Fibroblast of mammary gland (primary cell): ENCODE measurements around the gene KCNK5.

Experiments used
- DNase-seq: peaks from one replicate; pipeline ENCODE4 v3.0.0-alpha.2; 2010; ENCODE audit warnings: low read depth
- H3K4me3 ChIP-seq: 2 replicates; pipeline ENCODE4 v1.5.1; 2011; ENCODE audit warnings: low read depth, mild to moderate bottlenecking, low read length, moderate library complexity; ENCODE audit not compliant: control insufficient read depth
- TF ChIP-seq, protein P1 (sequence below): conservative IDR thresholded peaks from 2 replicates; pipeline ENCODE4 v1.5.1; 2011; ENCODE audit warnings: low read depth, low read length, inconsistent platforms; ENCODE audit not compliant: control insufficient read depth, insufficient read depth

KCNK5 gene

DNA sequence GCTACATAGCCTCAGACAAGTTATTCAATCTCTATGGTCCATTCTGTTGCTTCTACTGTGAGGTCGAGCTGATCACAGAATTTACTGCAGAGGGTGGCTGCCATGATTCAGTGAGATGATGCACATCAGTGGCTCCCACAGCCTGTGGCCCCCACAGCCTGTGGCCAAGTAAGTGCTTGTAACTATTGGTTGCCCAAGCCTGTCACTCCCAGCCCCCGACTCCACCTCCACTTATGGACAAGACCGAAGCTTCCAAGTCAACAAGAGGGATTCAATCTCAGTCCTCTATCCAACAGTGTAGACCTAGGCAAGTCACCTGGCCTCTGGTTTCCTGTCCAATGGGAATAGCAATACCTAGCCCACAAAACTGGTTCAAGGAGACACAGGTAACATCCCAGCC lies 8.2 kb downstream of the KCNK5 start:
- TF ChIP-seq, protein P1, sequence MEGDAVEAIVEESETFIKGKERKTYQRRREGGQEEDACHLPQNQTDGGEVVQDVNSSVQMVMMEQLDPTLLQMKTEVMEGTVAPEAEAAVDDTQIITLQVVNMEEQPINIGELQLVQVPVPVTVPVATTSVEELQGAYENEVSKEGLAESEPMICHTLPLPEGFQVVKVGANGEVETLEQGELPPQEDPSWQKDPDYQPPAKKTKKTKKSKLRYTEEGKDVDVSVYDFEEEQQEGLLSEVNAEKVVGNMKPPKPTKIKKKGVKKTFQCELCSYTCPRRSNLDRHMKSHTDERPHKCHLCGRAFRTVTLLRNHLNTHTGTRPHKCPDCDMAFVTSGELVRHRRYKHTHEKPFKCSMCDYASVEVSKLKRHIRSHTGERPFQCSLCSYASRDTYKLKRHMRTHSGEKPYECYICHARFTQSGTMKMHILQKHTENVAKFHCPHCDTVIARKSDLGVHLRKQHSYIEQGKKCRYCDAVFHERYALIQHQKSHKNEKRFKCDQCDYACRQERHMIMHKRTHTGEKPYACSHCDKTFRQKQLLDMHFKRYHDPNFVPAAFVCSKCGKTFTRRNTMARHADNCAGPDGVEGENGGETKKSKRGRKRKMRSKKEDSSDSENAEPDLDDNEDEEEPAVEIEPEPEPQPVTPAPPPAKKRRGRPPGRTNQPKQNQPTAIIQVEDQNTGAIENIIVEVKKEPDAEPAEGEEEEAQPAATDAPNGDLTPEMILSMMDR, result no peak
- no peak for DNase-seq
- no peak overlapping the region for H3K4me3 ChIP-seq

DNA sequence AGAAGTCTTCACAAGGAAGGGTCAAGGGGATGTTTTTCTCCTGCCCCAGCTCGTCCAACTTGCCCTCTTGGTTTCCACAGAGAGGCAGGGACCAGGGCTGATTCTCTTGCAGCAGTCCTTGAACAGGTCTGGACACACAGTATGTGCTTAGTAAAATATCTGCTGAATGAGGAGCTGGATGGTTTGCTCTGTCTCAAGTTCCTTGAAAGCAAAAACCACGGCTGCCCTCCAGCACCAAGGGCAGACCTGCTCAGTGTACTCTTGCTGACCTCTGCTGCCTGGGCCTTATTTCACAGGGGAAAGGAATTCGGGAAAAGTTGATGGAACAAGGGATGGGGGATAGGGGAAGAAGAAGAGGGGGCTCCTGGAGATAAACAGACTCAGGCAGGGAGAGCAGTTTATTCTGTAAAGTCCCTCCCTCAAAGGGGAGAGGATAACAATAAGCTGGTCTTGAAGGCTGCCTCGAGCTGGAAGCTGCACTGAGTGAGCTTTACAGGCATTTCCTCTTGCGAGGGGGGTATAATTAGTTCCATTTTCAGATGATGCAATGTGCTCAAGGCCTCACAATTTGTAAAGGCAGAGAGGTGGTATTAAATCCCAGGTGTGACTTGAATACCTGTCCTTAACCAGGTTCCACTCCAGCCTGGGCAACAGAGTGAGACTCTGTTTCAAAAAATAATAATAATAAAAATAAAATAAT lies 10.3 kb downstream of the KCNK5 start:
- no peak for DNase-seq
- no peak overlapping the region for H3K4me3 ChIP-seq
- TF ChIP-seq, protein P1, result no peak

DNA sequence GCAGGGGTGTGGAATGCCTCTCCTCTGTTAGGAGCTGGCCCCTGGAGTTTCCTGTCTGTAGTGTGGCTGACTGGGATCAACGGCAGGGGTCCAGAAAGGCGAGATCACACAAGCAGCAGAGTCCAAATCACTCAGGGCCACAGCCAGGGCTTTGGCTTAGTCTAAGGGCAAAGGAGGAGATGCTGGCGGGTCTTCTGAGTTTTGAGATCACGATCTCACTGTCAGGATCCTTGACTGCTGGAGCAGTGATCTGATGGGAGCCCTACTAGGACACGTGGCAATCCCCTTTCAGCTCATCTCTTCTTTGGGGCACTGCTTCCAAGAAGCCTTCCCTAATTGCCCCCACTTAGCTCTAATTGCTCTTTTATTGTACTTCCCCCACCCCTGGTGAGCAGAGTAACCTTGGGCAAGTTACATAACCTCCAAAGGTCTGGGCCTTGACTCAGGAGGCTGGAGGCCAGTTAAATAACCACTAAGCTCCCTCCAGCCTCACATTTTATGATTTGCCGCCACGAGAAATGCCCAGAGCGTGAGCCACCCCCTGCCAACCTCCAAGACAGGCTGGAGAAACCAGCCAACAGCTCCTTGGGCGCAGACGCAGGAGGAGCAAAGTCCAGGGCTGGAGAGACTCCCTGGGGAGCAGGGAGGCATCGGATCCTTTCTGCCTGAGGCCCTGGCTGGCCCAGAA lies 12.0 kb downstream of the KCNK5 start:
- DNase-seq, result no peak
- no peak overlapping the region for H3K4me3 ChIP-seq
- TF ChIP-seq, protein P1, result no peak

DNA sequence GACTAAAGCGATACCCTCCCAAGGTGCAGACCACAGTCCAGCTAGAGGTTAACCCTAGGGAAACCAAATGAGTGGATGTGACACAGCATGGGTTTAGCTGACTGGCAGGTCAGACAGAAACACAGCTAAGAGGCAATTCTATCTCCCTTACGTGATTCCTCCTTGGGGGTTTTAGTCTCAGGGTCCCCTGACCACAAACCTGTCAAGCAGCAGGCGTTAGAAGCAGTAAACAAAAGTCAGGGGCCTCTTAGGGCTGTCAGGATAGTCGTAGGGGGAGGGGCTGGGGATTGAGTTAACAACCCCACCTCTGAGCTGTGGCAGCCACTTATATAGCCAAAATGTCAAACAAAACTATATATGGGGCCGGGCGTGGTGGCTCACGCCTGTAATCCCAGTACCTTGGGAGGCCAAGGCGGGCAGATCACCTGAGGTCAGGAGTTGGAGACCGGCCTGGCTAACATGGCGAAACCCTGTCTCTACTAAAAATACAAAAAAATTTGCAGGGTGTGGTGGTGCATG lies 13.6 kb downstream of the KCNK5 start:
- TF ChIP-seq, protein P1, result no peak
- H3K4me3 ChIP-seq, result no peak overlapping the region
- no peak for DNase-seq

DNA sequence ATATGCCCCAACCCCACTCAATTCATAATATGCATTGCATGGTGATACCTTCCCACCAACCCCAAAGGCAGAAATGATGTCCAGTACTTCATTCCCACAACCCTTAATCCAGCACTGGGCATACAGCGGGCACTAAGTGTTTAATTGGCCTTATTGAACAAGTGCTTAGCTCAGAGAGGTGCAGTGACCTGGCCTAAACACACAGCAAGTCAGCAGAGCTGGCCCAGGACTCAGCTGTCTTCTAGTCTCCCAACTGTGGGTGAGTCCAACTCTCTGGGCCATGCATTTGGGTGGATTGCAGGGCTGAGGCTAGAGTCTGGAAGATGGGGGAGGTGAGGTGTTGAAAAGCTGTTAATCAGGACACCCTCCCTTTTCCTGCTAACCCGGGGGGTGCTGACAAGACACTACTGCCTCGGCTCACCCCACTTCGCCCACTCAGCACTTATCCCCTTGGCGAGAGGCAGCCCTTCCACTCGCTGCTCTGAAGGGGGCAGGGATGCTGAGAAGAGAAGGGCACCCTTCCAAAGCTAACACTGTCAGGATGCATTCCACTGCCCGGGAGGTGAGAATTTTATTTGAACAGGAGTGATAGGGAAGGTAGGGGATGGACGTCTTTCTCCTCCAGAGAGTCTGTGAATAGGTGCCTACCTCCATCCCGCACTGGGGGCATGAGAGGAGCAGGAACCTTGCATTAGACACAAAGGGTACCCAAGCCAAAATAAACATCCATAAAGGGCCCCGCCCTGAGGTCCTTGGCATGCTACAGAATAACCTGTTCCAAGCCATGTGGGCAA lies 14.2 kb downstream of the KCNK5 start:
- TF ChIP-seq, protein P1, result no peak
- no peak for DNase-seq
- no peak overlapping the region for H3K4me3 ChIP-seq

DNA sequence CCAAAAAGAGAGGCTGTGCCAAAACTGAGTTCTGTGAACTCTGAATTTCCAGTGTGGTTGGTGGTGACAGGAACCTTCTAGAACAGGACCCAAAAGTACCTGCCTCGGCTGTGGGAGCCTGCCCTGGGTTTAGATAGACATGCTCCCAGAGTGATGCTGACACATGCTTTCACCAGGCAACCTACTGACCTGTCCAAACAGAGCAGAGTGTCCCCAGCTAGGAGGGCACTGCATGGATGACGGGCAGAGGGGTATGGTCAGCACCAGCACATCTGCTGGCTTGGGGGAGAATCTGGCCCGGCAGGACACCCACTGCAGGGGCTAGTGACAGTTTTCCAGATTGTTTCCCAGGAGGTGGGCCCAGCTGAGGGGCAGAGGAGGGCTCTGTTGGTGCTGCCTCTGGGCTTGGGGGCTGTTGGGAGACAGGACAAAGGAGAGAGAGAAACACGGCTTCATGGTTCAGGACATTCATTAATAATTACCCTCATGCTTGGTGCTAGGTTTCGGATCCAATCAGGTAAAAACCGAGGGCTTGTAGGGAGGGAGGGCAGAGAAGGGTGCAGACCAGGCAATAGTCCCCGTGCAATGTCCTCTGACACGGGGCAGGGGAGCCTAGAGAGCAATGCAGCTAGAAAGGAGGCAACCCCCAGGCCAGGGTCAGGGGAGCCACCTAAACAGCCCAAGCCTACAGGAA lies 15.0 kb downstream of the KCNK5 start:
- no peak overlapping the region for H3K4me3 ChIP-seq
- TF ChIP-seq, protein P1, result no peak

More for the DNA sequence above, 15.0 kb downstream of the KCNK5 start:
- DNase-seq, result no peak
